Stimulated activated CD8-positive, alpha-beta memory T cell treated with anti-CD3 and anti-CD28 coated beads, Interleukin-12 subunit alpha, Interleukin-12 subunit beta, amount 100 ng/mL, for 1 hour (primary cell): ENCODE data around the gene GJB4.

Experiments
- DNase-seq: peaks from one replicate; pipeline ENCODE4 v3.0.0-alpha.2; 2020; ENCODE audit warnings: low read depth

Gene GJB4

GRCh38 chr1:34778381-34778780, 18.8 kb downstream of the GJB4 start:
- no peak for DNase-seq

DNA sequence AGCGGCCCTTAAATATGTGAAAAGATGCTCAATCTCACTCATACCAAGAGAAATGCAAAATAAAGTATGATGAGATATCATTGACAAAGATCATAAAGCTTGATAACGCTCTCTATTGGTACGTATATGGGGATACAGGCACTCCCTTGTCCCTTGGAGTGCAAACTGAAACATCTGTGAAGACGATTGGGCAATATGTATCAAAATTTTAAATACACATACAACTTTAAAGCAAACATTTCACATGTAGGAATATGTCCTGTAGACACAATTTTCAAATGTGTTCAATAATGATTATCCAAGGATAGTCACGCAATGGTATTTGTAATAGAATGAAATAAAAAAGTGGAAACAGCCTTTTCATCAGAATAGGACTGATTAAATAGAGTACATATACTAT, 19.5 kb downstream of the GJB4 start:
- DNase-seq: no peak

DNA sequence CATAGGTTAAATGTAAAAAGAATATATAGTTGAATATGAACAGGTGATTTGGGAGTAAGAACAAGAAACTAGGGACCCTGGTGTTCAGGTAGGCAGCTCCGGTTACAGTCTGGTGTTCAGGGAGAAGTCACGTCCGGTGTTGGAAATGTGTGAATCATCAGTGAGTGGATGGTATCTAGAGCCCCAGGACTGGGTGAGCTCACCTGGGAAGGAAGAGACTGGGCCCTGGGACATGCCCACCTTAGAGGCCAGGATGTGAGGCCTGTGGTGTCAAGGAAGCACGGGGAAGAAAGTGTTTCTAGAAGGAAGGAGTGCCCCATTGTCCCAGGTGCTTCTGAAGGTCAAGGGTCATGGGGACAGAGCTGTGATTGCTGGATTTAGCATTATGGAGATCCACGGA, 20.0 kb downstream of the GJB4 start:
- no peak for DNase-seq

- DNase-seq: no peak
These were observed 20.4 kb downstream of the GJB4 start for GRCh38 chr1:34779962-34780361.

DNA sequence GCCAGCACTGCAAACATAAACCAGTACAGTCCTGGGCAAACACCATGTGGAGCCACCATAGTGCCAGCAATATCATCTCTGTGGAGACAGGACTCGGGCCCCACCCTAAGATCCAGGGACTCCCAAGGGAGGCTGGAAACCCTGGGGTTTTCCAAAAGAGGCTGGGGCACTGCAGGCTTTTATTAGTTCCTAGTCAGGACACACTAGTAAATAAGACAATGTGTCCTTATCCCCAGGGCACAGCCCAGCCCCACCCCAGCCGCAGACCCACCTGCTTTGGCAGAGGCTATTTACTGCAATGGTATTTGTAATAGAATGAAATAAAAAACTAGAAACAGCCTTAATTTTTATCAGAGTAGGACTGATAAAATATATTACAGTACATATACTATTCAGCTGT, 21.0 kb downstream of the GJB4 start:
- DNase-seq: no peak

DNA sequence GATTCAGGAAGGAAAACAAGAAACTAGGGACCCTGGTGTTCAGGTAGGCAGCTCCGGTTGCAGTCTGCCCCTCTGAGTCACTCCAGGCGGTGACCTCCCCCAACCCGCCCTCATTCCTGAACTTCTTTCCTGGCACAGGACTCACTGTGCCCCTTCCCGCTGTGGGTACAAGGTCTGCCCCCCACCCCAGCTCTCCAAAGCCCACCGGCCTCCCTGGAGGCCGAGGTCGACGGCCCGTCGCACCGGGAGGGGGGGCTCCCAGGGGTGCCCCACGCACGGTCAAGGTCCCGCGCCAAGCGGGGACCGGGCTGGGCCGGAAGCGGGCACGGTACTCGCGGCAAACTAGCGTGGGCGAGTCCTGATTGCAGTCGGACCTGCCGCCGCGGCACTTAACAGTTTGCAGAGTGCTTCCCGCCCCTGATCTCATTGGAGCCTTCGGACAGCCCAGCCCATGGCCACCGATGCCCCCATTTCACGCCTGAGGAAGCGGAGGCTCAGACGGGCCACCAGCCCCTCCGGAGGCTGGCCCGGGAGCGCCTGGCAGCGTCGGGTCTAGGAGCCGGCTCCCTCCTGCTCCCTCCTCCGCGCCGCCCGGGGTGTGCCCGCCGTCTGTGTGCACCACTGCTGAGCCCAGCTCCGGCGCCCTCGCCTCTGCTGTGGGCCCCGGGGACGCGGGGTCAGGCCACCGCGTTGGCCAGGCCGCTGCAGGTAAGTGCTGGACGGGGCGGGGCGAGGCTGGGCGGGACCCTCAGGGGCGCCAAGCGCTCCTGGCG, 21.7 kb downstream of the GJB4 start, which contains the start of gene GJB3:
GJB3 (plus strand) TSS at position 144 of the 773 bp plus-strand sequence. CDS start 3,549 bp downstream, outside the sequence.
- DNase-seq: no peak

DNA sequence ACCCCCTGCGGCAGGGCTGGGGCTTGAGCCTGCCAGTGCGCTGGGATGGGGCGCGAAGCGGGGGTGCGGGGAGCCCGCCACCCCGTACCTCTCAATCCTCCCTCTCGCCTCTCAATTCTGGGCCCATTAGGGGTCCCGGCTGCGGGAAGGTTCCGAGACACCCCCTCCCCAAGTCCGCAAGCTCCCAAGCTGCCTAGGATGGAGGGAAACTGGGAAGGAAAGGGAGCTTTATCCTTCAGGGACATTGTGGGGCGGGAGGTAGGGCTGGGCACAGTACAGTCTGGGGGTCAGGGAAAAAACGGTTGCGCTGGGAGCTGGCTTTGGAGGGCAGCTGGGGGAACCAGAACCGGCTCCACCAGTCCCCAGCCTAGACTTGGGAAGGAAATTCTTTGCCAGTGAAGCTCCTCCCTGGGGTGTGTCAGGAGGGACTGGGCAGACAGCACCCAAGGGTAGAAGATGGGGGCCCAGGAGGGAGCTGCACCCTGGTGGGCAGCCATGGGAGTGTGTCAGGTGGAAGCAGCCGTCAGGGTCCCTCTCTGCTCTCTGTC, 22.4 kb downstream of the GJB4 start:
- DNase-seq: no peak

DNA sequence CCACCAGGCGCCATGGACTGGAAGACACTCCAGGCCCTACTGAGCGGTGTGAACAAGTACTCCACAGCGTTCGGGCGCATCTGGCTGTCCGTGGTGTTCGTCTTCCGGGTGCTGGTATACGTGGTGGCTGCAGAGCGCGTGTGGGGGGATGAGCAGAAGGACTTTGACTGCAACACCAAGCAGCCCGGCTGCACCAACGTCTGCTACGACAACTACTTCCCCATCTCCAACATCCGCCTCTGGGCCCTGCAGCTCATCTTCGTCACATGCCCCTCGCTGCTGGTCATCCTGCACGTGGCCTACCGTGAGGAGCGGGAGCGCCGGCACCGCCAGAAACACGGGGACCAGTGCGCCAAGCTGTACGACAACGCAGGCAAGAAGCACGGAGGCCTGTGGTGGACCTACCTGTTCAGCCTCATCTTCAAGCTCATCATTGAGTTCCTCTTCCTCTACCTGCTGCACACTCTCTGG, 25.2 kb downstream of the GJB4 start:
- no peak for DNase-seq

DNA sequence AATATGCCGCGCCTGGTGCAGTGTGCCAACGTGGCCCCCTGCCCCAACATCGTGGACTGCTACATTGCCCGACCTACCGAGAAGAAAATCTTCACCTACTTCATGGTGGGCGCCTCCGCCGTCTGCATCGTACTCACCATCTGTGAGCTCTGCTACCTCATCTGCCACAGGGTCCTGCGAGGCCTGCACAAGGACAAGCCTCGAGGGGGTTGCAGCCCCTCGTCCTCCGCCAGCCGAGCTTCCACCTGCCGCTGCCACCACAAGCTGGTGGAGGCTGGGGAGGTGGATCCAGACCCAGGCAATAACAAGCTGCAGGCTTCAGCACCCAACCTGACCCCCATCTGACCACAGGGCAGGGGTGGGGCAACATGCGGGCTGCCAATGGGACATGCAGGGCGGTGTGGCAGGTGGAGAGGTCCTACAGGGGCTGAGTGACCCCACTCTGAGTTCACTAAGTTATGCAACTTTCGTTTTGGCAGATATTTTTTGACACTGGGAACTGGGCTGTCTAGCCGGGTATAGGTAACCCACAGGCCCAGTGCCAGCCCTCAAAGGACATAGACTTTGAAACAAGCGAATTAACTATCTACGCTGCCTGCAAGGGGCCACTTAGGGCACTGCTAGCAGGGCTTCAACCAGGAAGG, 25.8 kb downstream of the GJB4 start:
- DNase-seq: no peak

- no peak for DNase-seq
These were observed 26.4 kb downstream of the GJB4 start for GRCh38 chr1:34785875-34786470.

- DNase-seq: peak; percentile 20
These were observed 27.2 kb downstream of the GJB4 start for GRCh38 chr1:34786521-34787325.

GRCh38 chr1:34787461-34788420, 28.2 kb downstream of the GJB4 start:
- DNase-seq: no peak

DNA sequence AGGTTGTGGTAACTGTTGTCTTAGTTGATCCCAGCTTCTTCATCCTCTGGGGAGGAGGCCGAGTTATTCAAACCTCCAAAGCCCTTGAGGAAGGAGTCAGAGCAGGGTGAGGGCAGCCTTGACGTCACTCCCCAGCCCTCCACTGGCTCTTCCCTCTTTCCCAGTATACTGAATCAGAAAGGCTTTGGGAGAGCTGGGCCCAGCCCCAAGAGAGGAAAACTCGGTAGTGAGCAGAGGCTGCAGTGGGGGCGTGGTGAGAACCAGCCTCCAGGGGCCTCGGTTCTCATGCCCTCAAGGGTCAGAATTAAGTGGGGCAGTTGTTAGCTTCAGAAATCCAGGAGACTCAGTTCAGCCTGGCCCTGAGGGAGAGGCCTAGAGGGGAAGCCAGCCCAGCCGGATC, 31.4 kb downstream of the GJB4 start:
- DNase-seq: no peak

DNA sequence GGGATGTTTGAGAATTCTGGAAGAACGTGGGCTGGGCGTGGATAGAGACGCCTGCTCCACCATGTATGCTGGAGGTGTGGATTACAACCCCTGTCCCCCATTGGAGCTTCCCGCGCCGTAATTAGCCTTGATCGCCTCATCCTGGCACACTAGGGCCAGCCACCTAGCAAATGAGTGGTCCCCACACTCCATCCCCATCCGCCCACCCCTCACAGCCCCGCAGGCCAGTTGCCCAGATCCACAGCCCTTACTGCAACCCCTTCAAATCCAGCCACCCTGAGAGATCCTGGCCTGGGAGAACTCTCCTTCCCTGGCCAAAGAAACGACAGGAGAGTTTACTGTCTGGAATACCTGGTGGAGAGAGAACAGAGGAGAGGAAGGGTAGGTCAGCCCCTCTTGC, 32.9 kb downstream of the GJB4 start:
- DNase-seq: no peak

DNA sequence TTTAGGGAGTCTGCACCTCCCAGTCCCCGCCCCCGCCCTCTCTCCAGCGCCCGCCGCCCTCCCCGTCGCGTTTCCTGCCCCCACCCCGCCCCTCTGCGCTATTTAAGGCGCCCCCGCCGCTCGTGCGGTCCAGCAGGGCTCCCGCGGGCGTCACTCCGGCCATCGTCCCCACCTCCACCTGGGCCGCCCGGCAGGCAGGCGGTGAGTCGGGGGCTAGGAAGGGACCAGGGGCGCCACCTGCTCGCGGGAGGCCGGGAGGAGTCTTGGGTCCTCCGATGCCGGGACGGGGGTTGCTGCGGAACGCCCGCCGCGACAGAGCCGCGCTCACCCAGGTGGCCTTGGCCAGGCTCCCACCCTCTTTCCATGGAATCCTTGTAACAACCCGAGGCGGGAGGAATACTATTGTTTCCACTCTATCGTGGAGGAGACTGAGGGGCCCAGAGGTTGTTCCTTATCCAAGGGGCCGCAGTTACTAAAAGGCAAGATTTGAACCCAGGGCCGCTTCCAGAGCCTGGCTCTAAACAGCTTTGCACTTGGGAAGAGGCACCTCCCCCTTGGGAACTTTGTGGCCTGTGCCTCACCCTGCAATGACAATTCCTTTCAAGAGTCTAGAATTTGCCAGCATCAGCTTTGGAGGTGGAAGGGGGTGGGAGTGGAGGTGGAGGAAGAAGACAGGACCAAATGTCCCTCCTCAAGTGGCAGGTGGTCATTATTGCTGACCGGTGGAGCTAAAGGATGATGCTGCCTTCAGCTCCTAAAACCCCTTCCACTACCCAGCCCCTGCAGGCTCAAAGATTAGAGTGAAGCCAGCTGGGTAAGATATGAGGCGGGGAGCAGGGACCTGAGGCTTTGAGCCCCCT, 33.6 kb downstream of the GJB4 start, which contains the start of gene GJA4:
GJA4 (plus strand) TSS at position 132 of the 860 bp plus-strand sequence. CDS start 1,215 bp downstream, outside the sequence.
- no peak for DNase-seq

DNA sequence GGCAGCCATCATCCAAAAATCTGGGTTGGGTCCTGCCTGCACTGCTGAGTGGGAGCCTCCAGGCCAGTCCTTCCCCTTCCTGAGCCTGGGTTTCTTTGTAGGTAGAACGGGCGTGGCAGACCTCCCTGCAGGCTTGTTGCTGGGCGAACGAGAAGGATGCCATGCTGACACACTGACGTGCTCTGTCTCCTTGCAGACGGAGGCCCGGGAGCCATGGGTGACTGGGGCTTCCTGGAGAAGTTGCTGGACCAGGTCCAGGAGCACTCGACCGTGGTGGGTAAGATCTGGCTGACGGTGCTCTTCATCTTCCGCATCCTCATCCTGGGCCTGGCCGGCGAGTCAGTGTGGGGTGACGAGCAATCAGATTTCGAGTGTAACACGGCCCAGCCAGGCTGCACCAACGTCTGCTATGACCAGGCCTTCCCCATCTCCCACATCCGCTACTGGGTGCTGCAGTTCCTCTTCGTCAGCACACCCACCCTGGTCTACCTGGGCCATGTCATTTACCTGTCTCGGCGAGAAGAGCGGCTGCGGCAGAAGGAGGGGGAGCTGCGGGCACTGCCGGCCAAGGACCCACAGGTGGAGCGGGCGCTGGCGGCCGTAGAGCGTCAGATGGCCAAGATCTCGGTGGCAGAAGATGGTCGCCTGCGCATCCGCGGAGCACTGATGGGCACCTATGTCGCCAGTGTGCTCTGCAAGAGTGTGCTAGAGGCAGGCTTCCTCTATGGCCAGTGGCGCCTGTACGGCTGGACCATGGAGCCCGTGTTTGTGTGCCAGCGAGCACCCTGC, 34.7 kb downstream of the GJB4 start:
- no peak for DNase-seq

GRCh38 chr1:34794790-34795180, 35.2 kb downstream of the GJB4 start:
- no peak for DNase-seq

- no peak for DNase-seq
These were observed 36.4 kb downstream of the GJB4 start for GRCh38 chr1:34795916-34796315.

DNA sequence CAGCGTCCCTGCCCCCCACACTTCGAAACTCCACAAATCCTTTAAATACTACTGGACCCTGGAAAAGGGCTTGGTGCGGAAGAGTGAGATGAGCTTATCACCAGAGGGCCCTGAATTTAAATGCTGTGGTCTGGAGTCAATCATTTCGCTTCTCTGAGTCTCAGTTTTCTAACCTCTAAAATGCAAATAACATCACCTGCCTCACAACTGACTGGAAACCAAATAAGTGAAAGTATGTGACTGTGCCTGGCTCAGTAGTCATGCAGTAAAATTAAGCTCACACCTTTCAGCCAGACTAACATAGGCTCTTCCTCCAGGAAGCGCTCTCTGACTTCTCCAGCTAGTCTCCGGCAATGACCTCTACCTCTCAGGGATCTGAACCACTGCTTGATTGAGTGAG, 37.5 kb downstream of the GJB4 start:
- no peak for DNase-seq
